GF-D8 (cell line): ENCODE results near the gene CCDC78.
A peak's percentile ranks its signal among the peaks of the same experiment; 100 is the strongest.
"Not testable (repeated sequence)": the region's sequence is repeated elsewhere in the genome, so short reads cannot be mapped to it uniquely, and the experiment has no call there.

Source experiments
- DNase-seq: peaks from one replicate; lab custom pipeline; 2025; lab: John Stamatoyannopoulos, UW

Gene CCDC78

DNA sequence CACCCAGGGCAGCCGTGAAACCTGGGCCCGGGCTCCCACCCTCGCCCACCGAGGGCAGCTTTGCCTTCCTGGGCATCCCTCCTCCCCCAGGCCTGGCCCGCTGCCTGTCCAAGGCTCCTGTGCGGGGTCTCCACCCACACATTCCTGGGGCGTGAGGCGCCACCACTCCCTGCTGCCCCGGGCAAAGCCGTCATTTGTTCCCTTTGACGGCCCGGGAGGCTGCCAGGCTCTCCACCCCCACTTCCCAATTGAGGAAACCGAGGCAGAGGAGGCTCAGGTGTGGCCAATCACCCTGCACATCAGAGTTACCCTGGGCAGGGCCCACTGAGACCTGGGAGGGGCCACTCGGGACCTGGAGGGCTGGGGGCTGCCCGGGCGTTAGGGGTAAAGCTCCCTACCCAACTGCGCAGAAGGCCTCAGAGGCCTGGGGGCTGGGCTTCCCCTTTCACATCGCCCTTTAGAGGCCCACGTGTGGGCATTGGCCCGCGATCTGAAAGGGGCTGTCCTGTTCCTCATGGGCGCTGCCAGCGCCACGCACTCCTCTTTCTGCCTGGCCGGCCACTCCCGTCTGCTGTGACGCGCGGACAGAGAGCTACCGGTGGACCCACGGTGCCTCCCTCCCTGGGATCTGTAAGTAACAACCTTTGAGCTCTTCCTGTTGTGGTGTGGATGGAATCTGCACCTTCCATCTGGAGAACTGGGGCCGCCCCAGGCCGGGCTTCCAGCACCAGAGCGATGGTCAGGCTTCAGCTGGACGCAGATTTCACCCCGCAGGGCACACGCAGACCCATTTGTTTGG, 34.5 kb upstream of the CCDC78 start, which contains the start of gene MSLN:
Gene MSLN (plus strand): TSS at position 190 of the 799 bp plus-strand sequence. CDS start 1,947 bp downstream, outside the sequence.
- no peak for DNase-seq

DNA sequence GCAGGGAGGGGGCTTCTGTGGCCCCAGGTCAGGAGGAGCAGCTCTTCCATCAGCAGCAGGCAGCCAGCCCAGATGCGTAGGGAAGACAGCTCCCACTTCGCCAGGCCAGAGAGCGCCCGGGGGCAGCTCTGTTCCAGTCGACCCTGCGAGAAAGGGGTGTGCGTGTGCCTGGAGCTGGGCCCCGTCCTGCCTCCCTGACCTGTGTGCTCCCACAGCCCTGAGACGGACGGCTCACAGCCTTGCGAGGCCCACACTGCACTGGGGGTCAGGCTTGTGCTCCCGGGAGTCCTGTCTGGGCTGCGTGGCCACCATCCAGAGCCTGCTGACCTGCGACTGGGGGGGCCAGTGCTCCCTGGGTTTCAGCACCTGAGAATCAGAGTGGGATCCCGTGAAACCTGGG, 33.8 kb upstream of the CCDC78 start:
- DNase-seq: no peak

DNA sequence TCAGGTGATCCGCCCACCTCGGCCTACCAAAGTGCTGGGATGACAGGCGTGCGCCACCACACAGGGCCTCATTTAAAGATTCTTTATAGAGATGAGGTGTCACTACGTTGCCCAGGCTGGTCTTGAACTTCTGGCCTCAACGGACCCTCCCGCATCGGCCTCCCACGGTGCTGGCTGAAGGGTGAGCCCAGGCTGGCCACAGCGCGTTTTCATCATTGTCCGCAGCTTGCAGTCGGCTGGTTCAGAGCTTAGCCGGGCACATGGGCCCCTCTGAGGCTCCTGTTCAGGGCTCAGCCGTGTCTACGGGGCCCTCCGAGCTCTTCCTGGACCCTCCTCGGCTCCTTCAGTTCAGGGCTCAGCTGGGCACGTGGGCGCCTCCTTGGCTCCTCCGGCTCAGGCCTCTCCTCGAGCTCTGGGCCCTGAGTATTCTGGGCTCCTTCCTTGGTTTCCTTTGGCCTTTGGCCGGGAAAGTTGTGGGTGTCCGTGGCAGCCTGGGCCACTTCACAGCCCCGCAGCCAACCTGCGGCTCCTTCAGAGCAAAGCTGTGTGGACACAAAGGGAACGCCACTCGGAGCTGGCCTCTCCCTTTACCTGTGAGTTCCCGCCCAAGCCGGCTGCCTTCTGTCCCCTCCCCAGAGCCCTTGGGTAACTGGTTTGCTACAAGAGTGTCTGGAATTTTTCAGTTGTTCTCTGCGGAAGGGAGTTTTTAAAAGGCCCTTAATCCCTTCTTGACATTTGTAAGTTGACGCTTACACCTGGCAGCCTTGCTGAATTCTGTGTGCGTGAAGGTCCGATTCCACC, 33.1 kb upstream of the CCDC78 start:
- DNase-seq: no peak

DNA sequence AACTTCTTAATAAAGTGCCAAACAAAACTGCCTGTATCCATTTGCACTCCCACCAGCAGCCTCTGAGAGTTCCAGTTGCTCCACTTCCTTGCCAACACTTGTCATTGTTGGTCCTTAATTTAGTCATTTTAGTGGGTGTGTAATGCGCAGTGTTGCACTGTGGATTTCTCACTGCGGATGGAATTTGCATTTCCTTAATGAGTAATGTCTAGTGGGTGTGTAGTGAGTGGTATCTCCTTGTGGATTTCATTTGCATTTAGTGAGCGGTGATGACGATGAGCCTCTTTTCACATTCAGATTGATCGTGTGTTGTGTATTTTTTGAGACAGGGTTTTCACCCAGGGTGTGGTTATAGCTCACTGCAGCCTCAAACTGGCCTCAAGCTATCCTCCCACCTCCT, 30.2 kb upstream of the CCDC78 start:
- no peak for DNase-seq

DNA sequence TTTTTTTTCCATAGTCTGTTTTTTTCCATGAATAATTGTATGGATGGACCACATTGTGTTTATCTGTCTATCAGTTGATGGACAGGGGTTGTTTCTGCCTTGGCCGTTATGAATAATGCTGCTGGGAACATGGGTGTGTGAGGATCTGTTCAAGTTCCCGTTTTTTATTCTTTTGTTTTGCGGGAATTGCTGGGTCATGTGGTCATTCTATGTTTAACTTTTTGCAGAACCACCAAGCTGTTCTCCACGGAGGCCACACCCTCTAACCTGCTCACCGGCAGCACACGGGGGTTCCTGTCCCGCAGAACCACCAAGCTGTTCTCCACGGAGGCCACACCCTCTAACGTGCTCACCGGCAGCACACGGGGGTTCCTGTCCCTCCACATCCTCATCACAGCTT, 28.4 kb upstream of the CCDC78 start:
- no peak for DNase-seq

DNA sequence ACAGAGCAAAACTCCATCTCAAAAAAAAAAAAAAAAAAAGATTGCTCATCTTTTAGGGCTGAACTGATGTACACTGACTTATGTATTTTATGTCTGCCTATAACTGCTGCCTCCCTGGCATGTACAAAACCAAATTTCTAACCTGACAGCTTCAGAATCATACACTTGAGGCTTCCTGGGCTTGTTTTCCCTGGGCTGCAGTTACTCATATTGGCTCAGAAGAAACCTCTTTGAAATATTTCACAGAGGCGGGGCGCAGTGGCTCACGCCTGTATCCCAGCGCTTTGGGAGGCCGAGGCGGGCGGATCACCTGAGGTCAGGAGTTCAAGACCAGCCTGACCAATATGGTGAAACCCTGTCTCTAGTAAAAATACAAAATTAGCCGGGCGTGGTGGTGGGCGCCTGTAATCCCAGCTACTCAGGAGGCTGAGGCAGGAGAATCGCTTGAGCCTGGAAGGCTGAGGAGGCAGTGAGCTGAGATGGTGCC, 27.9 kb upstream of the CCDC78 start:
- not testable (repeated sequence) for DNase-seq

DNA sequence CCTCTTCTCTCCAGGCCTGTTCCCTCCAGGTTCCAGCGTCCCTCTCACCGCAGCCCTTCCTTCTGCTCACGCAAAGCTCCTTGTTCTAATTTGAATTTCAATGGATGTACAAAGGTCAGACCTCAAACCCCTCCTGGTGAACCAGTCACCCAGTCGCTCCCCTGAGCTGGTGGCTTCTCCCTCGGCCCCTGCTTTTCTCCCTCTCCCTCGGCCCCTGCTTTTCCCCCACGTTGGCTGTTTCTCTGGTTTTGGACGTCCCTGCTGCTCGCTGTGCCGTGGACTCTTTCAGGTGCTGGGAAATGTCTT, 25.7 kb upstream of the CCDC78 start:
- no peak for DNase-seq

DNA sequence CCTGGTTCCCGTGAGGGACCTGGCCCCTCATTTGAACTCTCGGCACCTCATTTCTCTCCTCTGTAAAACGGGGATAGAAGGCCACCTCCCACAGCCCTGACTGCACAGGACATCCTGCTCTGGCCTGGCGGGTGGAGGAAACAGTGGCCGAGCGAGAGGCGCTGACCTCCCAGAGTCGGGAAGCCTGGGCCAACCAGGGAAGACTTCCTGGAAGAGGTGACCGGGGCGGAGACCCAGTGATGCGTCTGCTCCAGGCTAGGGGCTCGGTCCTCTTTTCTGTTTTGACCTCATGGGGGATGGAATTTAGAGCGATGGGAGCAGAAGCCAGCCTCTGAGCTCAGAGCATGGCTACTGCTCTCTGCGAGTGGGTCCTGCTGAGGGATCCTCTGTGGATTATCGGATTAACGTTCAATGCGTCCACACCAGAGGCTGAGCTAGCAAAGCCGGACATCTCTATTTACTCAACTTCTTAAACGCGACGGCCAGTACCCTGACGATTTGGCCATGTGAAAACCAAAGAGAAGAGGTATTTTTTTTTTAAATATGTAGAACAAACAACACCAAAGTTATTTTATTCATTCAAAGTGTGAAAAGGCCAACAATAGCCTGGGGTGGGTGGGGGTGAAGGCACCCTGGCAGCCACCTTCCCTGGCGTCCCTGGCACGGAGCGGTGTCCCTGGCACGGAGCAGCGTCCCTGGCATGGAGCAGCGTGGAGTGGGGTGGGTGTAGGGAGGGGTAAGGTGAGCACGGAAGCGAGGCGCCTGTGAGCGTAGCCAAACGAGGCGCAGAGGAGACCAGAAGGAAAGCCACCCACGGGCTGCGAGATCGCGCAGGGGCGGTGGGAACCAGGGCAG, 25.1 kb upstream of the CCDC78 start:
- DNase-seq: no peak

DNA sequence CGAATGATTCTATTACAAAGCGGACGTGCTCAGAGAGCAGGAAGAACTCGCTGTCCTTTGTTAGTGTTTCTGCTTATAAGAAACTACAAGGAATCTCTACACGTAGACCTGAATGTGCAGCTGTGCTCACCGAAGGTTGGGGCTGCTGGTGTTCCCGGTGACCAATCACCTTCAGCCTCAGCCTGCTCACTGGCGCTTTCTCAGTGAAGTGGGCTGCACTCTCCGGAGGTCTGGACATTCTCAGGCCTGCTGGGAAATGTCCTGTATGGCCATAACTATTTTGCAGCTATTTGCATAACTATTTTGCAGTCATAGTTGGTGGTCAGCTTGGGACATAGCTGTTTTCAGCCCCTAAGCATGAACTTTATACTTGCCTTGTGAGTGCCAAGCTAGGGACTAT, 24.2 kb upstream of the CCDC78 start:
- DNase-seq: no peak

DNA sequence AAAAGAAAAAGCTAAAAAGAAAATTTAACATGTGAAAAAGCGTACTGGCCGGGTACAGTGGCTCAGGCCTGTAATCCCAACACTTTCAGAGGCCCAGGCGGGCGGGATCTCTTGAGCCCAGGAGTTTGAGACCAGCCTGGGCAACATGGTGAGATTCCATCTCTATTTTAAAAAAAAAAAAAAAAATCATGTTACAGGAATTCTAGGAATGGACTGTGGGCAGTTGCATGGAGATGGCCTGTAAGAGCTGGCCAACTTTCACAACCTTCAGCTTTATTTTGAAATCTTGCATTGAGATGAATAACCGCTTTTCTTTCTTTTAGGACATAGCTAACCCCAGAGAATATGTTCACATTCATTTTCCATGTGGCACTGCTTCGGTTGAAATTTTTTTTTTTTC, 22.8 kb upstream of the CCDC78 start:
- no peak for DNase-seq

DNA sequence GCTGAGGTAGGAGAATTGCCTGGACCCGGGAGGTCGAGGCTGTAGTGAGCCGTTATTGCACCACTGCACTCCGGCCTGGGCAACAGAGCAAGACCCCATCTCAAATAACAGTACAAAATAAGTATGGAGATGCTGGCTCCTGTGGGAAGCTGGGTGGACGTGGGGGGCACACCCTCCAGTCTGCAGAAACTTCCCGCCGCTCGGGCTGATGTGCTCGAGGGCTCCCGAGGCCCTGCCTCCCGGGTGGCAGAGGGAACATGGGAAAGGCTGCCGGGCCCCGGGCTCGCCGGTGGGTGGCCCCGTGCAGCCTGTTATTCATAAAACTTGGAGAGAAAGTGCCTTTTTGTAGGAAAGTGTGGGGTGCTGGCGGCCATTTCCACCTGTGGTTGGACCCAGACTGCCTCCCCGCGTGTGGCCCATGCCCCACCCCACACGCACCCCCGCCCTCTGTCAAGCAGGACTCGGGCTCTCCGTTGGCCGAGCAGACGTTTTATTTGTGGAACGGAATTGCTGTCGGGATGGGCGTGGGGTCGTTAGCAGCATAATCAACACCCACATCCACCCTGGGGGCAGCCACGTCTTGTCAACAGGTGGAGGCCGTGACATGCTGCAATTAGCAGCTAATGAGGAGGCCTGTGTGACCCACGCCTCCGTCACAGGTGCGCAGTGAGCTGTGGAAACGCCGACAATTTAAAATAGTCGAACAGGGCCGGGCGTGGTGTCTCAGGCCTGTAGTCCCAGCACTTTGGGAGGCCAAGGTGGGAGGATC, 21.9 kb upstream of the CCDC78 start:
- DNase-seq: no peak

DNA sequence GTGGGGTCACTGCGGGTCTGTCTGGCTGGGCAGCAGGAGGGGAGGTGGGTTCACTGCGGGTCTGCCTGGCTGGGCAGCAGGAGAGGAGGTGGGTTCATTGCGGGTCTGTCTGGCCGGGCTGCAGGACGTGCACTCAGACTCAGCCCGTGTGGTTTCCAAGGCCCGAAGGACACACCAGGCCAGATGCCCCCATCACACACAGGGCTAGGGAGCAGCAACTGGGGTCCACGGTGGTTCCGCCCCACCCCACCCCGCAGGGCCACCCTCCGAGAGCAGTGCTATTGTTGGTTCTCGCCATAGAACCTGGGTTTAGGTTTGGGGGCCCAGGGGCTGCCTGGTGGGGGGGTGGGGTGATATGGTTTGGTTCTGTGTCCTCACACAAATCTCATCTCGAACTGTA, 20.4 kb upstream of the CCDC78 start:
- DNase-seq: no peak

DNA sequence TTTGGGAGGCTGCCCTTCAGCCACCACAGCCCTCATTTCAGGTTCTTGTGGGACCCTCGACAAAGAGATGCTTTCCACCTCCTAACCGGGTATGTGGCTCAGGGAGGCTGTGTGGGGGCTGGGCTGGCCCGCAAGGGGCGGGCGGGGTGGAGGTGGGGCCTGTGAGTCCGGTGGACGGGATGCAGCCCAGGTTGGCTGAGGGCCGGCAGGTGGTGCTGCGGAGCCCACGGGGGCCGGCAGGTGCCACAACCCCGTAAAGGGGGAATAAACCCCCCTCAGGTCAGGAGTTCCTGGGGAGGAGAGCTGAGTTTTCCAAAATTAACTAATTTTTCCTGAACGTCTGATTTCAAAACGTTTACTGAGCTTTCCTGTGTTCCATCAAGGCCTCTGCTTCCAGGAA, 19.5 kb upstream of the CCDC78 start:
- DNase-seq: no peak

DNA sequence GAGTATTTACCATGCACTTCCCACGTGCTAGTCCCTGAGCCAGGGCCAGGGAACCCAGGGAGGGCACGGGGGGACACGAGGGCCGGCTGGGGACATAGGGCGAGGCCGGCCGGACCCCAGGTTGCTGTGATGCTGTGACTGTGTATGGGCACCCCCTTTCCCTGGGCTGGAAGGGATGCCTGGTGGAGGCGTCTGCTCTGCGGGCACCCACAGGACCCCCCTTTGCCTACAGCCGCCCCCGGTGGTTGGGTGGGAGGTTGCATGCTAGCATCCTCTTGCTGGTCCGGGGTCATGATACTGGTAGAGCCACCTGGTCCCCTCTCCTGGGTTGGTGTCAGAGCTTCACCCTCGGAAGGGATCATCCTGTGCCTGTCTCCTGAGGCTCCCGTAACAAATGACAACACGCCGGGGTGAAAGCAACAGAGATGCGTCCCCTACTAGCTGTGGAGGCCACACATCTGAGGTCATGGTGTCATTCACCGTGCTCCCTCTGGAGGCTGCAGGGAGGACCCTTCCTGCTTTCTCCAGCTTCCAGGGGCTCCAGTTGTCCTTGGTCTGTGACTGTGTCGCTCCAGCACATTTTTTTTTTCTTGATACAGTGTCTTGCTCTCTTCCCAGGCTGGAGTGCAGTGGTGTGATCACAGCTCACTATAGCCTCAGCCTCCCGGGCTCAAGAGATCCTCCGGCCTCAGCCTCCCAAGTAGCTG, 17.7 kb upstream of the CCDC78 start:
- no peak for DNase-seq

DNA sequence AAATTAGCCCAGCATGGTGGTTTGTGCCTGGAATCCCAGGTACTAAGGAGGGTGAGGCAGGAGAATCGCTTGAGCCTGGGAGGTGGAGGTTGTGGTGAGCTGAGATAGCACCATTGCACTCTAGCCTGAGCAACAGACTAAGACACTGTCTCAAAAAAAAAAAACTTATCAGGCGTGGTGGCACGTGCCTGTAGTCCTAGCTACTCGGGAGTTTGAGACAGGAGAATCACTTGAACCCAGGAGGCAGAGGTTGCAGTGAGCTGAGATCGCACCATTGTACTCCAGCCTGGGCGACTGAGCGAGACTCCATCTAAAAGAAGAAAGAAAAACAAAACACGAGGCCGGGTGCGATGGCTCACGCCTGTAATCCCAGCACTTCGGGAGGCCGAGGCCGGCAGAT, 16.7 kb upstream of the CCDC78 start:
- not testable (repeated sequence) for DNase-seq

DNA sequence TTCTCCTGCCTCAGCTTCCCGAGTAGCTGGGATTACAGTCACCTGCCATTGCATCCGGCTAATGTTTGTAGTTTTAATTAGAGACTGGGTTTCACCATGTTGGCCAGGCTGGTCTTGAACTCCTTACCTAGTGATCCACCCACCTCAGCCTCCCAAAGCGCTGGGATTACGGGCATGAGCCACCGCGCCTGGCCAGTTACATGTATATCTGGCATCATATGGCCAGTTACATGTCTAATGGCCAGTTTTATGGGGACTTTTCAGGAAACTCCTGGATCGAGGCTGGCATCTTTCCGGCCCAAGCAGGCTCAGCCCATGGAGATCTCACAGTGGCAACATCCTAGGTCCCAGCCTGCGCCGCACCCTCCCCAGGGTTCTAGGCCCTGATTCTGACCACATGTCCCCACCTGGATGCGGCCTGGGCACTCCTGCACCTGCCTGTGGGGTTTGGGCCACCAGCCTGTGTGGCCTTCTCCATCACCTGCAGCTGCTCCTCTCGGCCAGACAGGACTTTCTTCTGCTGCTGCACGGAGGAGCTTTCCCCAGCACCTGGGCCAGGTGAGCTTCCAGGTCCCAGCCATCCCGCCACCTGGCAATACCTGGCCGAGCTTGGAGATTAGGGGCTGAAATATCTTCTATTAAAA, 15.9 kb upstream of the CCDC78 start:
- no peak for DNase-seq

DNA sequence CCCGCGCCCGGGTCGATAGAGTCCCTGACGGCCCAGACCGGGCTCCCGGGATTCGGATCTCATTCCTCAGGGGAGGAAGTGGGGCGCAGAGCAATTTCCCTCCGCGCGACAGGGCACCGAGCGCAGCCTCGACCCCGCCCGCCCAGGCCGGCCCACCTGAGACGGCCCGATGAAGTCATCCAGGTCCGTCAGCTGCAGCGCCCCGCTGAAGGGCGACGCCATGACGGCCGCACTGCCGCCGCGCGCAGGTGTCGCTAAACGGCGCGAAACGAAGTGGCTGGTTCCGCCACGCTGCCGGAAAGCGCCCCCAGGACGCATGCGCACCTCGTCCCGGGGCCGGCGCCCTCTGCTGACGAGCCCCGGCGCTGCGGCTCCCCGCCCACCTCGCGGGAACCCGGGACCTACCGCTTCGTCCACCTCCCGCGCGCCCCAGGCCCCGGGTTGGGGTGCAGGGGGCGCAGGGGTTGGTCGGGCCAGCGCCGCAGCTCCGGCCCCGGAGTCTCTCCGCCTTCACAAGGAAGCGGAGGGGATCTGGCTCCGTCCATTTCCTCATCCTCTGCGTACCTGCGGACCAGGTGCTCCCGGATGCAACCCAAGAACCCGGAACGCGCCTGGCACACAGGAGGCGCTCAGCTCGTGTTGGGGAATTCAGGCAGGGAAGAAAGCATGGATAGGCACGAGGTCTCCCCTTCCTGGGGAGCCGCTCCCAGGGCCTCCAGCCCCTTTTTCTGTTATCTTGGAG, 14.7 kb upstream of the CCDC78 start, which contains the start of gene CIAO3:
Gene CIAO3 (minus strand): TSS at position 234 of the 742 bp plus-strand sequence. CDS start 12 bp downstream, at position 222.
- DNase-seq: peak; percentile 53

DNA sequence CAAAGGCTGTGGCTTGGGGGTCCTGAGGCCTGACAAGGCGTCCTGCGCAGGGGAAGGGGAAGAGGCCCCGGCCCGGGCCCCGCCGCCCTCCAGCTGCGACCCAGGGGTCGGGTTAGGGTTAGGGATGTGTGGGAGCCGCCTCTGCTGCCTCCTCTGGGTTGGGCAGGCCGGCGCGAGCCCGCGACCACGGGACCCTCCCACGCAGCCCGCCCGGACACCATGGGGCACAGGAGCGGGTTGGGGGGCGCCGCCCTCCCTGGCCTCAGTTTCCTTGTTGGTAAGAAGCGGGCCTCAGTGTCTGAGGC, 14.2 kb upstream of the CCDC78 start:
- no peak for DNase-seq

DNA sequence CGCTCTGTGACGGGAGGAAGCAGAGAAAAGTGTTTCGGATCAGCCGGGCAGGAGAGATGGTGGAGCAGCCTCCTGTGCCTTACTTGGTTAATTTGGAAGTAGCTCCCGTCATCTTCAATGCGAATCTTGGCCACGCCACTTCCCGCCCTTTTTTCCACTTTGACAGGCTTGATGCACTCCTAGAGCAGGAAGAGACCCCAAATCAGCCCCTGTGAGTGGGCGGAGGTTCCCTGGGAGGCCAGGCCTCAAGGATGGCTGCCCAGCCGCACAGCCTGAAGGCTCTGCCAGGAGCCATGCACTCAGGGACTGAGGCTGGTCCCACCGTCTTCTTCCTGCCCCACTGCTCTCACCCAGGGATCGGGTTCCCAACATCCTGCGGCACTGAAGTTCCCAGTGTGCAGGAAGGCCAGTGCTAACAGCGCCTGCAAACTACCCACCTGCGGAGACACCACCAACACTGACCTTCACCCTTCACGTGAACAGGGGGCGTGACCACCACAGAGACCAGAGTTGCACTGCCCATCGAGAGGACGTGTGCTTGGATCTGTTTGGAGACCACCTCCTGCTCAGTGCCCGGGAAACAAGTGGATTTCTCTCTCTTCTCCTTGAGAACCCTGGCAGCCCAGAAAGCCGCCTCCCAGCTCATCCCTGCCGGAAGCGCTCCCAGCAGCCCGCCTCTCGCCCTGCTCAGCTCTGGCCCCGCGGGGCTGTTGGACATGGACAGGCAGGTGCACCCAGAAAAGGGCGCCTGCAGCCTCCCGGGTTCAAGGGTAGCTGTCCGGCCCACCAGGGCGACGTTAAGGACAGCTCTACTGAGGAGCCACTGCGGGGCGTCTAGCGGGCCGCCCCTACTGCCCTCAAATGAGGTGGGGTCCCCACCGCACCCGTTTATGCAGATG, 13.6 kb upstream of the CCDC78 start:
- no peak for DNase-seq
